Measurements from ENCODE around the gene ADCY6.
A peak's percentile ranks its signal among the peaks of the same experiment; 100 is the strongest.

The ADCY6 gene

GRCh38 chr12:48815126-48816110, 26.5 kb upstream of the ADCY6 start:
- DNase-seq: peak in 2 of 6 experiments; percentile 20 to 43

- peak; percentile 17 to 62 (median 44) for DNase-seq
These were observed 25.6 kb upstream of the ADCY6 start for GRCh38 chr12:48814262-48815125.

GRCh38 chr12:48813465-48814261, 24.8 kb upstream of the ADCY6 start:
- DNase-seq: no peak

GRCh38 chr12:48812389-48812788, 23.5 kb upstream of the ADCY6 start:
- DNase-seq: no peak

GRCh38 chr12:48811437-48812090, 22.7 kb upstream of the ADCY6 start:
- DNase-seq: no peak

GRCh38 chr12:48810903-48811431, 22.1 kb upstream of the ADCY6 start:
- DNase-seq: no peak

- no peak for DNase-seq
These were observed 19.1 kb upstream of the ADCY6 start for GRCh38 chr12:48807981-48808380.

- DNase-seq: no peak
These were observed 14.8 kb upstream of the ADCY6 start for GRCh38 chr12:48803675-48804074.

GRCh38 chr12:48800971-48801370, 12.1 kb upstream of the ADCY6 start:
- no peak for DNase-seq

- DNase-seq: no peak
These were observed 11.6 kb upstream of the ADCY6 start for GRCh38 chr12:48800457-48800856.

- DNase-seq: no peak
These were observed 8.1 kb upstream of the ADCY6 start for GRCh38 chr12:48796976-48797375.

- DNase-seq: peak; percentile 14 to 72 (median 30)
These were observed 6.9 kb upstream of the ADCY6 start for GRCh38 chr12:48795550-48796455.

- DNase-seq: no peak
These were observed 6.0 kb upstream of the ADCY6 start for GRCh38 chr12:48794870-48795269.

- DNase-seq: no peak
These were observed 4.8 kb upstream of the ADCY6 start for GRCh38 chr12:48793696-48794095.

GRCh38 chr12:48789858-48790326, 1.0 kb upstream of the ADCY6 start:
- DNase-seq: no peak

GRCh38 chr12:48788524-48788853, 400 bp downstream of the ADCY6 start:
- DNase-seq: no peak

GRCh38 chr12:48787791-48788523, 932 bp downstream of the ADCY6 start:
- DNase-seq: no peak

- no peak for DNase-seq
These were observed 2.0 kb downstream of the ADCY6 start for GRCh38 chr12:48786591-48787544.

GRCh38 chr12:48783432-48783831, 5.5 kb downstream of the ADCY6 start:
- DNase-seq: no peak

Data from stimulated activated naive CD4-positive, alpha-beta T cell (primary cell).